Skeletal muscle tissue (tissue), 4 donors: Measurements from ENCODE around the gene FRAS1. TPM values are rescaled to one million over a fixed set of nuclear protein-coding genes. Genes with fewer than 3 reads are reported as not detected.
"Not testable (repeated sequence)": the region's sequence is repeated elsewhere in the genome, so short reads cannot be mapped to it uniquely, and the experiment has no call there.

Experiments
- H3K27ac ChIP-seq: one replicate; pipeline ENCODE4 v1.7.0; 2013; ENCODE audit warnings: mild to moderate bottlenecking, low read depth, low read length, inconsistent platforms
- H3K27me3 ChIP-seq, 3 donors: one replicate each; pipeline ENCODE4 v1.7.0; 2013; ENCODE audit warnings: low read length in 3 of 3; ENCODE audit not compliant: control insufficient read depth in 3 of 3, insufficient read depth in 3 of 3
- H3K36me3 ChIP-seq, 3 donors: one replicate each; pipeline ENCODE4 v1.7.0; 2013; ENCODE audit warnings: low read length in 3 of 3; ENCODE audit not compliant: control insufficient read depth in 3 of 3, insufficient read depth in 3 of 3
- H3K4me1 ChIP-seq, 3 donors: one replicate each; pipeline ENCODE4 v1.7.0; 2013; ENCODE audit warnings: low read length in 3 of 3, mild to moderate bottlenecking in 3 of 3; ENCODE audit not compliant: control insufficient read depth in 3 of 3, insufficient read depth in 3 of 3
- H3K4me3 ChIP-seq, 3 donors: one replicate each; pipeline ENCODE4 v1.7.0; 2013; ENCODE audit warnings: low read length in 3 of 3
- H3K9ac ChIP-seq, 3 donors: one replicate each; pipeline ENCODE4 v1.7.0; 2013; ENCODE audit warnings: low read length in 3 of 3, mild to moderate bottlenecking in 3 of 3, moderate library complexity in 2 of 3, low read depth in 1 of 3
- H3K9me3 ChIP-seq, 3 donors: one replicate each; pipeline ENCODE4 v1.7.0; 2013; ENCODE audit warnings: low read length in 3 of 3; ENCODE audit not compliant: control insufficient read depth in 3 of 3
- total RNA-seq: library from RNA; depleted of rRNA; stranded (reverse); fragments of >200 nt; gene quantifications from one replicate; pipeline ENCODE4 v1.2.3, GENCODE V29; 2014
- donor health status: Osteomylitis.

The FRAS1 gene
- total RNA-seq, 1 donor from 2014 or later, result 15.1 TPM

GRCh38 chr4:78477276-78477675 is 420.2 kb downstream of the FRAS1 start:
- no peak overlapping the region for H3K9ac ChIP-seq
- H3K27ac ChIP-seq, result no peak overlapping the region
- H3K4me3 ChIP-seq, result no peak overlapping the region
- no peaks in the 10 kb centered on the region for H3K27me3 ChIP-seq
- no peaks in the 10 kb centered on the region for H3K9me3 ChIP-seq
- no peaks in the 10 kb centered on the region for H3K4me1 ChIP-seq
- peaks cover 4 to 7% (median 7%) of the 10 kb centered on the region in 3 donors for H3K36me3 ChIP-seq

GRCh38 chr4:78478523-78478922 is 421.4 kb downstream of the FRAS1 start:
- no peak overlapping the region for H3K27ac ChIP-seq
- no peaks in the 10 kb centered on the region for H3K9me3 ChIP-seq
- no peak overlapping the region for H3K4me3 ChIP-seq
- no peaks in the 10 kb centered on the region for H3K4me1 ChIP-seq
- no peak overlapping the region for H3K9ac ChIP-seq
- H3K36me3 ChIP-seq, result peaks cover 4 to 7% (median 7%) of the 10 kb centered on the region in 3 donors
- H3K27me3 ChIP-seq, result no peaks in the 10 kb centered on the region

GRCh38 chr4:78480286-78480685 is 423.2 kb downstream of the FRAS1 start:
- Histone ChIP-seq H3K9me3 (no peaks in the 10 kb centered on the region), H3K27me3 (no peaks in the 10 kb centered on the region), H3K9ac (no peak overlapping the region), H3K27ac (no peak overlapping the region), H3K4me3 (no peak overlapping the region), H3K36me3 (peaks cover 4 to 7% (median 7%) of the 10 kb centered on the region in 3 donors), H3K4me1 (no peaks in the 10 kb centered on the region)

- no peak overlapping the region for H3K4me3 ChIP-seq
- H3K4me1 ChIP-seq, result peaks cover 0 to 2% (median 0%) of the 10 kb centered on the region in 3 donors
- no peaks in the 10 kb centered on the region for H3K27me3 ChIP-seq
- no peak overlapping the region for H3K27ac ChIP-seq
- peaks cover 4 to 7% (median 7%) of the 10 kb centered on the region in 3 donors for H3K36me3 ChIP-seq
- H3K9me3 ChIP-seq, result no peaks in the 10 kb centered on the region
- H3K9ac ChIP-seq, result no peak overlapping the region
Observed at GRCh38 chr4:78481180-78481579, 424.1 kb downstream of the FRAS1 start.

GRCh38 chr4:78482281-78482680 is 425.2 kb downstream of the FRAS1 start:
- Histone ChIP-seq H3K36me3 (peaks cover 4 to 7% (median 7%) of the 10 kb centered on the region in 3 donors), H3K4me3 (no peak overlapping the region), H3K27ac (no peak overlapping the region), H3K9ac (no peak overlapping the region), H3K27me3 (no peaks in the 10 kb centered on the region), H3K4me1 (peaks cover 0 to 2% (median 0%) of the 10 kb centered on the region in 3 donors), H3K9me3 (no peaks in the 10 kb centered on the region)

GRCh38 chr4:78483811-78484210 is 426.7 kb downstream of the FRAS1 start:
- Histone ChIP-seq H3K27ac (no peak overlapping the region), H3K9ac (no peak overlapping the region), H3K27me3 (no peaks in the 10 kb centered on the region), H3K4me1 (peaks cover 0 to 2% (median 0%) of the 10 kb centered on the region in 3 donors), H3K4me3 (no peak overlapping the region), H3K9me3 (no peaks in the 10 kb centered on the region), H3K36me3 (peaks cover 3 to 7% (median 3%) of the 10 kb centered on the region in 3 donors)

GRCh38 chr4:78484574-78484973 is 427.5 kb downstream of the FRAS1 start:
- Histone ChIP-seq H3K27ac (no peak overlapping the region), H3K4me1 (peaks cover 0 to 2% (median 0%) of the 10 kb centered on the region in 3 donors), H3K36me3 (peaks cover 1 to 4% (median 3%) of the 10 kb centered on the region in 3 donors), H3K9ac (no peak overlapping the region), H3K4me3 (no peak overlapping the region), H3K9me3 (no peaks in the 10 kb centered on the region), H3K27me3 (no peaks in the 10 kb centered on the region)

- Histone ChIP-seq H3K27me3 (no peaks in the 10 kb centered on the region), H3K36me3 (peaks cover 0 to 1% (median under 1%) of the 10 kb centered on the region in 3 donors), H3K4me1 (no peaks in the 10 kb centered on the region), H3K4me3 (no peak overlapping the region), H3K9me3 (no peaks in the 10 kb centered on the region), H3K9ac (no peak overlapping the region), H3K27ac (no peak overlapping the region)
Observed at GRCh38 chr4:78493731-78494130, 436.6 kb downstream of the FRAS1 start.

GRCh38 chr4:78496021-78496643 is 439.0 kb downstream of the FRAS1 start:
- Histone ChIP-seq H3K27me3 (no peaks in the 10 kb centered on the region), H3K4me3 (no peak overlapping the region), H3K9ac (no peak overlapping the region)

GRCh38 chr4:78506260-78506659 is 449.1 kb downstream of the FRAS1 start:
- not testable (repeated sequence) for H3K27ac ChIP-seq, H3K9ac ChIP-seq, H3K27me3 ChIP-seq, H3K9me3 ChIP-seq, H3K36me3 ChIP-seq, H3K4me1 ChIP-seq, H3K4me3 ChIP-seq

More at GRCh38 chr4:78496021-78496643, 439.0 kb downstream of the FRAS1 start:
- no peaks in the 10 kb centered on the region for H3K9me3 ChIP-seq
- no peaks in the 10 kb centered on the region for H3K4me1 ChIP-seq
- no peak overlapping the region for H3K27ac ChIP-seq
- H3K36me3 ChIP-seq, result no peaks in the 10 kb centered on the region
